ENCODE results near the gene C3.
A peak's percentile ranks its signal among the peaks of the same experiment; 100 is the strongest.

The C3 gene

GRCh38 chr19:6744381-6745301 lies 24.2 kb upstream of the C3 start:
- peak; percentile 79 for DNase-seq

DNA sequence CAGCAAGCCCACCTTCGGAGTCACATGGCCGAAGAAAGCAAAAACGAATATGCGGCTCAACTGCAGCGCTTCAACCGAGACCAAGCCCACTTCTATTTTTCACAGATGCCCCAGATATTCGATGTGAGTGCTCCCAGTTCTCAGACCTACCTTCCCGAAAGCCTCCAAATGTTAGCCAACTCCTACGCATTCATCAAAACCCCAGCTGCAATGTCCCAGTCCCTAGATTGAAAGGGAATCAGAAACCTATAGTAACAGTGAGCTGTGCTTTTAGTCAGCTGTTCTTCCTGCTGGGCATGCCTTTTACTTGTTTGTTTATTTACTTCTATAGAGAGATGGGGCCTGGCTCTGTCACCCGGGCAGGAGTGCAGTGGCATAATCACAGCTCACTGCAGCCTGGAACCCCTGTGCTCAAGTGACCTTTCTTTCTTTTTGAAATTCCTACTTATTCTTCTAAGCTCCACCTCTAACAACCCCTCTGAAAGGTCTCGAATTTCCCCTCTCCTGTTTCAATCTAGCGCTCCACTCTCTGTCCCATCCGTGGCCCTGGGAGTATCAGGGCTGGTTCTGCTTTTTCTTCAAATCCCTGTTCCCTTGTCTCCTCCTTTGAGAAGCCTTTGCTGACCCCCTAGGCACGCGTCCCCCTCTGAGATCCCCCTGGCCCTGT lies 23.4 kb upstream of the C3 start:
- DNase-seq, result no peak

GRCh38 chr19:6743066-6743465 lies 22.6 kb upstream of the C3 start:
- no peak for DNase-seq

DNA sequence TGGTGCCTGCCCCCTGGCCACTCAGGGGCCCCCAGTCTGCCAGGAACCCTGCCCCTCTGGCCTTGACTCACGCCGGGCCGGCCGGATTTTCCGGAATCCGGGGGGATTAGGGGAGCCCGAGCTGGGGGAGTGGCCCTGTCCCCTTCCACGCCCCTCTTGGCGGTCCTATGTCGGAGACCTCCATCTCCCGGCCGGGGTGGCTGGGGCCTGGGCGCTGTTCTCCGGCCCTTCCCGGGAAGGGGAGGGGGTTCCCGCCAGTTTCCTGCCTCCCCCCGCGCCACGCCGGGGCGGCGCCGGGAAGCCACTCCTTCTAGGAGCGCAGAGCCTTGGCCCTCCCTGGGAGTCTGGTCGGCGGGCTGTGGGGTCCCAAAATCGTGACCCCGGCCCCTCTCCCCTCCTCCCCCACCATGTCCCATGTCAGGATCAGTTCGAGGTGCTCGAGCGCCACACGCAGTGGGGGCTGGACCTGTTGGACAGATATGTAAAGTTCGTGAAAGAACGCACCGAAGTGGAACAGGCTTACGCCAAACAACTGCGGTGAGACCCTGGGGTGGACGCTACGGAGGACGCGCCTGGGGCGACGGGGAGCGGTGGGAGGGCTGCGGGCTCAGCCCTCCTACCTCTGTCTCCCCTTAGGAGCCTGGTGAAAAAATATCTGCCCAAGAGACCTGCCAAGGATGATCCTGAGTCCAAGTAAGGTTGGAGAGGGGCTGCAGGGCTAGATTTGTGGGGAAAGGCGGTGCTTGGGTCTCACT lies 20.3 kb upstream of the C3 start:
- no peak for DNase-seq

GRCh38 chr19:6739883-6740588 lies 19.6 kb upstream of the C3 start:
- no peak for DNase-seq

DNA sequence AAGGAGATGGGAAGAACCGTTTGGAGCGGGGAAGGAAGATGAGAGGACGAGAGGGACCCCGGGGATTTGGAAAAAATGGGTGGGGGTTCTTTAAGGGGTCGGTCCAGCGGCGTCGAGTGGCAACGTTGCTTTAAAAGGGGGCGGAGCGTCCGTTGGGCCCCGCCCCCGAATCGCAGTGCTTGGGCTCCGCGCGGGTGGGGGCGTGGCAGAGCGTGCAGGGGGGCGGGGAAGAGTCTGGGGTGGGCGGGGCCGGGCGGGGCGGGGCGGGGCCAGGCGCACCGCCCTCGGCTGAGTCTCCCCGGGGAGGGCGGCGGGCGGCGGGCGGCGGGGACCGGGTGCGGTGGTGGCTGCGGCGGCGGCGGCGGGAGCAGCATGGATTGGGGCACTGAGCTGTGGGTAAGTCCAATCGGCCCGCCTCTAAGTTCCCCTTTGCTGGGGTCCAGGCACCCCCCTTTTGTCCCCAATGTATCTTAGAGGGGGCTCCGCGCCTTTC lies 19.0 kb upstream of the C3 start, which contains the start of gene TRIP10:
TRIP10 (plus strand) TSS at position 291 of the 493 bp plus-strand sequence; CDS start at position 373, 82 bp downstream.
- DNase-seq, result peak; percentile 83

GRCh38 chr19:6738787-6739389 lies 18.4 kb upstream of the C3 start:
- DNase-seq, result no peak

- peak; percentile 86 for DNase-seq
Measured at GRCh38 chr19:6737873-6738786, 17.7 kb upstream of the C3 start.

- peak; percentile 100 for DNase-seq
Measured at GRCh38 chr19:6737284-6737872, 16.9 kb upstream of the C3 start, which contains the start of gene GPR108. GPR108 (minus strand) TSS chr19:6737580; CDS start chr19:6737576, 4 bp downstream.

GRCh38 chr19:6736917-6737283 lies 16.4 kb upstream of the C3 start:
- DNase-seq, result no peak

GRCh38 chr19:6736169-6736916 lies 15.9 kb upstream of the C3 start:
- peak; percentile 85 for DNase-seq

- DNase-seq, result no peak
Measured at GRCh38 chr19:6735181-6735911, 14.9 kb upstream of the C3 start.

DNA sequence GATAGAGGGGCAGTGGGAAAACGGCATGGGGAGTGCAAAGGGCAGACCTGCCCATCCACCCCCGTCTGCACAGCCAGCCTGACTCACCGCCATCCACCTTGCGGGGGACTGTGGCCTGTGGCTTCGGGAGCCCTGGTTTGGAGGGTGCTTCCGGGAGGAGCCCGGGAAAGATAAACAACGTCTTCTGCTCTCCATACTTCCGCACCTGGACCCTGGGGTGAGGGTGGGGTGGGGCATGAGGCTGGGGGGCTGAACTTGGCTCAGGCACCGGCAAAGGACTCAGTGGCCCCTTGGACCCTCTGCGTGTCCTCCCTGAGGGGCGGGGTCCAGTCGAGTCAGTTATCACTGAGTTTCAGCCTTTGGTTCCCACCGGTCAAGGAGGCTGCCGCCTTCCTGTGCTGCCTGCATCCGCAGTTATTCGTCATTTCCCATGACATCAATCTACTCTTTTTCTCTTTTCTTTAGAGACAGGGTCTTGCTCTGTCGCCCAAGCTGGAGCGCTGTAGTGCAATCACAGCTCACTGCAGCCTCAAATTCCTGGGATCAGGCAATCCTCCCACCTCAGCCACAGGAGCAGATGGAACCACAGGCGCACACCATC lies 13.7 kb upstream of the C3 start:
- DNase-seq, result no peak

DNA sequence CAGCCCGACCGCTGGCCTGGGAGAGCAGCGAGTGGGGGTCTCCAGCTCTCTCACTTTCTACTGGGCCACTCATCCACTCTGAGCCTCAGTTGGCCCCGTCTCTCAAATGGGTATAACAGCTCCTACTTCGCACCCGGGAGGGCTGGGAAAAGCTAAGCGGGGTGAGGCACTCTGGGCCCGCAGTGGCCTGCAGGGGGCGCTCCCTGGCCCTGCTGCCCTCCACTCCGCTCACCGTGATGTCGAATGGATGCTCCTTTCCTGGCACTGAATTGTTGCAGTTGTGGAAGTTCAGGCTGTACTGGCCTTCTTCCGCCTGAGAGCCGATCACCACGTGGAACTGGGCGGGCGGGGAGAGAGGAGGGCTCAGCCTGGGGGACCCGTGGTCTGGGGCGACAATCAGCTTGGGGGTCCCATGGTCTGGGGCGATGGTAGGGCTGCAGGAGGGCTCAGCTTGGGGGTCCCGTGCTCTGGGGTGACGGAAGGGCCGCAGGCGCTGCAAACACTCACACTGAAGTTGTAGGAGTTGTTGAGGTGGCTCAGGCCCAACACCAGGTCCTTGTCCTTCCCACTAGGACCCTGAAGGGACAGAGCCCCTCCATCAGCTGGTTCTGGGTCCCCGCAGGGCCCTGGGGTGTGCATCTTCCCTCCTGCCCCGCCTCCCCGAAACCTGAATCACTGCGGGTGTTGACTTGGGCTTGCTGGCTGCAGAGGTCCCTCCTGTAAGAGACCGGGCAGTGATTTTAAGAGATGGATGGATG lies 13.1 kb upstream of the C3 start:
- DNase-seq, result no peak

GRCh38 chr19:6732803-6733337 lies 12.4 kb upstream of the C3 start:
- DNase-seq, result no peak

DNA sequence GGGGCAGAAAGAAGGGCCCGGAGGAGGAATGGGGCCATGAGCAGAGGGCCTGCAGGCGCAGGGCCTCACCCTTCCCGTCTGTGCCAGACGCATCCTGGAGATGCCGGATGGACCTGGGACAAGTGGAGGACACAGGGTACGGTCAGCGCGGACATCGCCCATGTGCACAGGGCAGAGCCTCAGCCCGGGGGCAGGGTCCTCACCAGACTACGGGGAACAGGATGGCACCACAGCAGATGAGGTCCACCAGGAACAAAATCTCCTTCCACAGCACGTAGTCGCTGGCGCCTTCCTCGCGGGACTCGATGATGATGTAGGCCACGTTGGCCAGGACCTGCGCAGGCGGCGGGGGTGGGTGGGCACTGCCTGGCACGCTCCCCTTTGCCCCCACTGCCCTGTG lies 11.4 kb upstream of the C3 start:
- DNase-seq, result no peak

GRCh38 chr19:6730941-6731670 lies 10.7 kb upstream of the C3 start:
- DNase-seq, result no peak
